Measurements from ENCODE around the gene ANKRD31. TPM values are rescaled to one million over a fixed set of nuclear protein-coding genes. Genes with fewer than 3 reads are reported as not detected.

ANKRD31 gene
- total RNA-seq, 1 donor from 2014 or later = 0.07 TPM

DNA sequence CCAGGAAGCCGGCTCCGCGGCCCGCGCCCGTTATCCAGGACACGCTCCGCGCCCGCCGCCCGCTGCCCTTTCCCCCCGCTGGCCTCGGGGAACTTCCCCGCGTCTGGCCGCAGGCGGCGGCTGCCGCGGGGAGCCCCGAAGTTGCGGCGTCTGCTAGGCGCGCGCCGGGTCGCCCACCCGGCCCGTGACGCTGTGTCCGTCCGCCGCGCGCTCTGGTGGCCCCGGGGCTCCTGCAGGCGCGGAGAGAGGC, 183.7 kb downstream of the ANKRD31 start:
- no peak overlapping the region for H3K4me3 Mint-ChIP-seq (ENCODE audit: unreplicated experiment)
- H3K4me1 Mint-ChIP-seq (ENCODE audit: low read depth, unreplicated experiment) = peaks cover 54% of the 10 kb centered on the region
- peak overlapping the region; percentile 75 for H3K4me3 ChIP-seq (ENCODE audit: insufficient read depth, low read depth, low read length)
- peaks cover 20% of the 10 kb centered on the region for H3K79me2 ChIP-seq (ENCODE audit: insufficient read depth, low read length)
- H3K27me3 Mint-ChIP-seq (ENCODE audit: low read depth, unreplicated experiment) = no peaks in the 10 kb centered on the region
- peak overlapping the region; percentile 83 for H3K9ac ChIP-seq (ENCODE audit: low read length)
- no peak for TF ChIP-seq EZH2 (IDR thresholded peaks at IDR 0.05; ENCODE audit: insufficient read depth, low read length)
- TF ChIP-seq, protein P1, sequence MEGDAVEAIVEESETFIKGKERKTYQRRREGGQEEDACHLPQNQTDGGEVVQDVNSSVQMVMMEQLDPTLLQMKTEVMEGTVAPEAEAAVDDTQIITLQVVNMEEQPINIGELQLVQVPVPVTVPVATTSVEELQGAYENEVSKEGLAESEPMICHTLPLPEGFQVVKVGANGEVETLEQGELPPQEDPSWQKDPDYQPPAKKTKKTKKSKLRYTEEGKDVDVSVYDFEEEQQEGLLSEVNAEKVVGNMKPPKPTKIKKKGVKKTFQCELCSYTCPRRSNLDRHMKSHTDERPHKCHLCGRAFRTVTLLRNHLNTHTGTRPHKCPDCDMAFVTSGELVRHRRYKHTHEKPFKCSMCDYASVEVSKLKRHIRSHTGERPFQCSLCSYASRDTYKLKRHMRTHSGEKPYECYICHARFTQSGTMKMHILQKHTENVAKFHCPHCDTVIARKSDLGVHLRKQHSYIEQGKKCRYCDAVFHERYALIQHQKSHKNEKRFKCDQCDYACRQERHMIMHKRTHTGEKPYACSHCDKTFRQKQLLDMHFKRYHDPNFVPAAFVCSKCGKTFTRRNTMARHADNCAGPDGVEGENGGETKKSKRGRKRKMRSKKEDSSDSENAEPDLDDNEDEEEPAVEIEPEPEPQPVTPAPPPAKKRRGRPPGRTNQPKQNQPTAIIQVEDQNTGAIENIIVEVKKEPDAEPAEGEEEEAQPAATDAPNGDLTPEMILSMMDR (IDR thresholded peaks at IDR 0.05; ENCODE audit: insufficient read depth, low read depth, low read length) = no peak
- H3K36me3 Mint-ChIP-seq (ENCODE audit: low read depth, unreplicated experiment) = peaks cover 3% of the 10 kb centered on the region
- no peaks in the 10 kb centered on the region for H3K36me3 ChIP-seq (ENCODE audit: insufficient read depth, low read length)
- peak overlapping the region; percentile 96 for H2AFZ ChIP-seq (ENCODE audit: low read depth, low read length)
- no peaks in the 10 kb centered on the region for H4K20me1 ChIP-seq (ENCODE audit: insufficient read depth, low read length)
- no peak for FAIRE-seq
- H3K4me2 ChIP-seq (ENCODE audit: low read length) = peak overlapping the region; percentile 98
- H3K9me3 ChIP-seq (ENCODE audit: insufficient read depth, low read depth, low read length) = no peaks in the 10 kb centered on the region
- H3K27me3 ChIP-seq (ENCODE audit: insufficient read depth, low read length) = no peaks in the 10 kb centered on the region
- H3K27ac ChIP-seq (ENCODE audit: low read depth, low read length) = peak overlapping the region; percentile 75
- no peaks in the 10 kb centered on the region for H3K9me3 Mint-ChIP-seq (ENCODE audit: unreplicated experiment)
- DNase-seq (ENCODE audit: low read depth) = no peak
- H3K4me1 ChIP-seq (ENCODE audit: insufficient read depth, low read length) = peaks cover 21% of the 10 kb centered on the region
- H3K27ac Mint-ChIP-seq (ENCODE audit: unreplicated experiment) = no peak overlapping the region

GRCh38 chr5:75052192-75053053, 184.3 kb downstream of the ANKRD31 start, which contains the start of gene GCNT4:
Gene GCNT4 (minus strand): TSS chr5:75052558. CDS start chr5:75030037, 22,521 bp downstream.
- Histone ChIP-seq H4K20me1 (ENCODE audit: insufficient read depth, low read length) (no peaks in the 10 kb centered on the region), H3K4me1 (ENCODE audit: insufficient read depth, low read length) (peaks cover 21% of the 10 kb centered on the region), H3K4me3 (ENCODE audit: insufficient read depth, low read depth, low read length) (peak within 1 kb of the TSS; percentile 75), H3K9ac (ENCODE audit: low read length) (peak within 1 kb of the TSS; percentile 83), H3K27me3 (ENCODE audit: insufficient read depth, low read length) (no peaks in the 10 kb centered on the region), H2AFZ (ENCODE audit: low read depth, low read length) (peak within 1 kb of the TSS; percentile 96), H3K79me2 (ENCODE audit: insufficient read depth, low read length) (peaks cover 20% of the 10 kb centered on the region), H3K9me3 (ENCODE audit: insufficient read depth, low read depth, low read length) (no peaks in the 10 kb centered on the region), H3K27ac (ENCODE audit: low read depth, low read length) (peak within 1 kb of the TSS; percentile 75), H3K36me3 (ENCODE audit: insufficient read depth, low read length) (no peaks in the 10 kb centered on the region), H3K4me2 (ENCODE audit: low read length) (peak within 1 kb of the TSS; percentile 98)
- FAIRE-seq (no peak), DNase-seq (ENCODE audit: low read depth) (peak; percentile 38)
- peaks cover 3% of the 10 kb centered on the region for H3K36me3 Mint-ChIP-seq (ENCODE audit: low read depth, unreplicated experiment)
- TF ChIP-seq, protein P1 (IDR thresholded peaks at IDR 0.05; ENCODE audit: insufficient read depth, low read depth, low read length) = no peak
- no peak for TF ChIP-seq EZH2 (IDR thresholded peaks at IDR 0.05; ENCODE audit: insufficient read depth, low read length)
- H3K27me3 Mint-ChIP-seq (ENCODE audit: low read depth, unreplicated experiment) = no peaks in the 10 kb centered on the region
- H3K4me3 Mint-ChIP-seq (ENCODE audit: unreplicated experiment) = peak within 1 kb of the TSS; percentile 96
- peaks cover 58% of the 10 kb centered on the region for H3K4me1 Mint-ChIP-seq (ENCODE audit: low read depth, unreplicated experiment)
- H3K9me3 Mint-ChIP-seq (ENCODE audit: unreplicated experiment) = no peaks in the 10 kb centered on the region
- peak within 1 kb of the TSS; percentile 89 for H3K27ac Mint-ChIP-seq (ENCODE audit: unreplicated experiment)

DNA sequence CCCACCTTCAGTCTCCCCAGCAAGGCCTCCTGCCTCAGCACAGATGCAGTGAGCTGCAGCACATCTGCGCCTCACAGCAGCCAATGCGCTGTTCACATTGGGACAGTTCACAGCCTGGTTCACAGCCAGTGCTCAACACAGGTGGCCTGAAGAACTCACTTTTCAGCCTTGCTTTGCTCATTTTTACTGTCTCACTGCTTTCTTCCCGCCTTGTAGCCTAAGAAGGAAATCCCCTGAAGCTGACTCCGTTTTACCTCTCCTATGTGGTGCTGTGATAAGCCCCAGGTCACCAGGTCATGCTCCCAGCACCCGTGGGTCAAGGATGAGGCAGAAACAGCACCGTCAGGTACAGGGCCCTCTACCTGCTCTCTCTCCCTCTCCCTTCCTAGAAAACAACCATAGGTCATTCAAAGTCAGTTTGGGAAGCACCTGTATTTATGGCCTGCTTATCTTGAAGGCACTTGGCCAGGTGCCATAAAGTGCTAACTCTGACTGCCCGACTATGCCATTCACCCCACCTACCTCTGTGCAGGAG, 185.4 kb downstream of the ANKRD31 start:
- H3K9ac ChIP-seq (ENCODE audit: low read length) = no peak overlapping the region
- H3K9me3 Mint-ChIP-seq (ENCODE audit: unreplicated experiment) = no peaks in the 10 kb centered on the region
- H3K79me2 ChIP-seq (ENCODE audit: insufficient read depth, low read length) = peaks cover 20% of the 10 kb centered on the region

More for the DNA sequence above, 185.4 kb downstream of the ANKRD31 start:
- peaks cover 7% of the 10 kb centered on the region for H3K36me3 Mint-ChIP-seq (ENCODE audit: low read depth, unreplicated experiment)
- H3K4me3 Mint-ChIP-seq (ENCODE audit: unreplicated experiment) = peak overlapping the region; percentile 96
- Histone ChIP-seq H3K9me3 (ENCODE audit: insufficient read depth, low read depth, low read length) (no peaks in the 10 kb centered on the region), H2AFZ (ENCODE audit: low read depth, low read length) (no peak overlapping the region), H3K4me3 (ENCODE audit: insufficient read depth, low read depth, low read length) (no peak overlapping the region), H4K20me1 (ENCODE audit: insufficient read depth, low read length) (no peaks in the 10 kb centered on the region), H3K4me2 (ENCODE audit: low read length) (peak overlapping the region; percentile 98), H3K27me3 (ENCODE audit: insufficient read depth, low read length) (no peaks in the 10 kb centered on the region), H3K36me3 (ENCODE audit: insufficient read depth, low read length) (no peaks in the 10 kb centered on the region), H3K27ac (ENCODE audit: low read depth, low read length) (no peak overlapping the region), H3K4me1 (ENCODE audit: insufficient read depth, low read length) (peaks cover 21% of the 10 kb centered on the region)
- no peaks in the 10 kb centered on the region for H3K27me3 Mint-ChIP-seq (ENCODE audit: low read depth, unreplicated experiment)
- DNase-seq (ENCODE audit: low read depth) (no peak), FAIRE-seq (no peak)
- TF ChIP-seq, protein P1 (IDR thresholded peaks at IDR 0.05; ENCODE audit: insufficient read depth, low read depth, low read length) = no peak
- no peak for TF ChIP-seq EZH2 (IDR thresholded peaks at IDR 0.05; ENCODE audit: insufficient read depth, low read length)
- H3K4me1 Mint-ChIP-seq (ENCODE audit: low read depth, unreplicated experiment) = peaks cover 66% of the 10 kb centered on the region
- H3K27ac Mint-ChIP-seq (ENCODE audit: unreplicated experiment) = peak overlapping the region; percentile 89

Data from astrocyte (in vitro differentiated cells and primary cell).